B cell (primary cell): Measurements from ENCODE around the gene HIVEP1. TPM values are rescaled to one million over a fixed set of nuclear protein-coding genes. Genes with fewer than 3 reads are reported as not detected.

Experiments used
- ATAC-seq: fragments of 200-7000 bp; cut with Tn5 transposase; one replicate; pipeline ENCODE4 v1.10.0; 2021; ENCODE audit warnings: low read depth, mild to moderate bottlenecking, moderate number of reproducible peaks, moderate library complexity
- CTCF ChIA-PET: fragments of 350-600 bp; sonication (Branson Sonifier 250); formaldehyde crosslinking; loops from one replicate; lab custom pipeline; 2021; ENCODE audit warnings: antibody characterized with exemption, inconsistent platforms; lab: Charles Lee
- POLR2A ChIA-PET: fragments of 350-600 bp; sonication (Branson Sonifier 250); formaldehyde crosslinking; loops from one replicate; lab custom pipeline; 2021; ENCODE audit warnings: antibody characterized with exemption; lab: Charles Lee
- DNase-seq: peaks from one replicate; pipeline ENCODE4 v3.0.0; 2013
- H2AFZ ChIP-seq: 2 replicates; pipeline ENCODE4 v1.6.1; 2012; ENCODE audit warnings: mild to moderate bottlenecking, low read depth, low read length; ENCODE audit not compliant: insufficient read depth, poor library complexity, severe bottlenecking
- H3K27ac ChIP-seq, 2 donors: 1 replicate in 1 of 2; 2 replicates in 1 of 2; pipeline ENCODE4 v1.5.1; 2012 to 2013; ENCODE audit warnings: low read length in 2 of 2, mild to moderate bottlenecking in 2 of 2, moderate library complexity in 1 of 2
- H3K27me3 ChIP-seq, 4 experiments: fragments of 200-600 bp in 1 of 4; sonication (generic) in 1 of 4; replicated peaks in 1 of 4; 1 replicate in 2 of 4; 2 replicates in 2 of 4; pipeline versions ENCODE4 v1.6.1 to v1.7.0; 2013 to 2016; ENCODE audit warnings: low read length in 3 of 4, mild to moderate bottlenecking in 2 of 4, mixed read lengths in 1 of 4, moderate library complexity in 1 of 4; ENCODE audit not compliant: insufficient read depth in 4 of 4, control insufficient read depth in 3 of 4; ENCODE audit errors: control extremely low read depth in 1 of 4
- H3K36me3 ChIP-seq, 2 experiments: replicated peaks in 1 of 2; 1 replicate in 1 of 2; 2 replicates in 1 of 2; pipeline versions ENCODE4 v1.6.1 to v1.7.1; 2013; ENCODE audit warnings: low read length in 1 of 2; ENCODE audit not compliant: insufficient read depth in 2 of 2, control insufficient read depth in 1 of 2; ENCODE audit errors: control extremely low read depth in 1 of 2, extremely low read depth in 1 of 2
- H3K4me1 ChIP-seq, 2 donors: fragments of 200-600 bp in 1 of 2; sonication (generic) in 1 of 2; 1 replicate in 1 of 2; 2 replicates in 1 of 2; pipeline versions ENCODE4 v1.5.1 to v1.6.1; 2013 to 2017; ENCODE audit warnings: low read length in 2 of 2; ENCODE audit not compliant: control insufficient read depth in 2 of 2, insufficient read depth in 2 of 2
- H3K4me2 ChIP-seq: replicated peaks from 2 replicates; pipeline ENCODE3; 2012; ENCODE audit warnings: mild to moderate bottlenecking, low read depth, low read length; ENCODE audit not compliant: poor library complexity, severe bottlenecking
- H3K4me3 ChIP-seq, 5 experiments: fragments of 200-600 bp in 1 of 5; sonication (generic) in 1 of 5; 1 replicate in 3 of 5; 2 replicates in 2 of 5; pipeline versions ENCODE4 v1.5.1 to v1.7.0; 2011 to 2016; ENCODE audit warnings: low read length in 4 of 5, mild to moderate bottlenecking in 4 of 5, low read depth in 2 of 5, control low read depth in 1 of 5, moderate library complexity in 1 of 5; ENCODE audit not compliant: insufficient read depth in 1 of 5; ENCODE audit errors: control extremely low read depth in 1 of 5, extremely low read depth in 1 of 5
- H3K79me2 ChIP-seq: fragments of 200-600 bp; sonication (generic); one replicate; pipeline ENCODE4 v1.6.0; 2016; ENCODE audit warnings: low read length; ENCODE audit not compliant: control insufficient read depth, insufficient read depth
- H3K9ac ChIP-seq: fragments of 200-600 bp; sonication (generic); 2 replicates; pipeline ENCODE4 v1.6.1; 2017; ENCODE audit warnings: mild to moderate bottlenecking, low read length, moderate library complexity
- H3K9me3 ChIP-seq, 3 donors: one replicate each; pipeline versions ENCODE4 v1.6.1 to v1.7.1; 2013; ENCODE audit warnings: low read length in 2 of 3; ENCODE audit not compliant: control insufficient read depth in 2 of 3, insufficient read depth in 1 of 3; ENCODE audit errors: control extremely low read depth in 1 of 3
- H4K20me1 ChIP-seq: 2 replicates; pipeline ENCODE4 v1.6.0; 2012; ENCODE audit warnings: mild to moderate bottlenecking, low read length; ENCODE audit not compliant: insufficient read depth, control insufficient read depth, poor library complexity, severe bottlenecking
- H3K27ac Mint-ChIP-seq: one replicate; pipeline ENCODE4 v1.8.0; 2021; ENCODE audit warnings: mixed read lengths
- H3K27me3 Mint-ChIP-seq: one replicate; pipeline ENCODE4 v1.8.0; 2021; ENCODE audit warnings: mixed read lengths
- H3K4me1 Mint-ChIP-seq: one replicate; pipeline ENCODE4 v1.8.0; 2021; ENCODE audit warnings: mixed read lengths
- H3K4me3 Mint-ChIP-seq: one replicate; pipeline ENCODE4 v1.8.0; 2021; ENCODE audit warnings: mixed read lengths
- H3K9me3 Mint-ChIP-seq: one replicate; pipeline ENCODE4 v1.8.0; 2022; ENCODE audit warnings: mixed read lengths; ENCODE audit not compliant: insufficient read depth
- CTCF ChIP-seq: fragments of 200-600 bp; IDR thresholded peaks from one replicate; pipeline ENCODE4 v1.8.0; 2022; ENCODE audit warnings: antibody characterized with exemption, mild to moderate bottlenecking
- EZH2 ChIP-seq: IDR thresholded peaks from 2 replicates; pipeline ENCODE4 v1.6.1; 2012; ENCODE audit warnings: borderline replicate concordance, low read depth, mild to moderate bottlenecking, moderate library complexity, low read length; ENCODE audit not compliant: insufficient read depth, poor library complexity, severe bottlenecking
- WGBS: methylation state at CpG from one replicate; pipeline ENCODE4 v1.1.5; 2013; ENCODE audit warnings: missing lambda C conversion rate; ENCODE audit not compliant: insufficient coverage; 5-methylcytosine and 5-hydroxymethylcytosine counted together
- intact Hi-C: fragments of 100-400 bp; cut with micrococcal nuclease; formaldehyde crosslinking; loops from one replicate; pipeline ENCODE4 v1.10.0; 2022
- polyA plus RNA-seq: library from polyadenylated mRNA; depleted of rRNA; stranded (reverse); fragments of >200 nt; gene quantifications from 2 replicates; pipeline ENCODE4 v1.2.3, GENCODE V29; 2012
- total RNA-seq, 2 donors: library from RNA; stranded (reverse); fragments of 120-200 nt in 1 of 2; gene quantifications; 1 replicate in 1 of 2; 2 replicates in 1 of 2; pipeline versions ENCODE4 v1.2.3 to v1.2.4, GENCODE V29; 2013 to 2022

HIVEP1 gene
- total and polyA plus RNA-seq, 2 donors (not counting 1 experiment from before 2014, with no cell fraction given): 11.3 to 96.5 TPM

GRCh38 chr6:12096342-12096741, 84.2 kb downstream of the HIVEP1 start:
- H3K9me3 ChIP-seq: peaks cover 0 to 3% (median 0%) of the 10 kb centered on the region in 3 donors
- CTCF ChIA-PET: no interaction called here
- H4K20me1 ChIP-seq: peaks cover 6% of the 10 kb centered on the region
- no peak for ATAC-seq
- peaks cover 12% of the 10 kb centered on the region for H3K79me2 ChIP-seq
- no peak overlapping the region for H3K4me2 ChIP-seq
- no peak for TF ChIP-seq EZH2
- no peak for TF ChIP-seq CTCF
- POLR2A ChIA-PET: no interaction called here
- H3K27me3 ChIP-seq: no peaks in the 10 kb centered on the region
- Mint-ChIP-seq H3K27ac (no peak overlapping the region), H3K4me1 (peaks cover 16% of the 10 kb centered on the region), H3K27me3 (no peaks in the 10 kb centered on the region), H3K9me3 (no peaks in the 10 kb centered on the region), H3K4me3 (no peak overlapping the region)
- intact Hi-C loops: no loop called here
- no peak overlapping the region for H2AFZ ChIP-seq
- H3K9ac ChIP-seq: no peak overlapping the region
- H3K4me3 ChIP-seq: no peak overlapping the region
- no peaks in the 10 kb centered on the region for H3K36me3 ChIP-seq
- no CpG with 5 or more reads among the region's 3 CpGs for WGBS
- H3K4me1 ChIP-seq: peaks cover 0 to 3% of the 10 kb centered on the region in 2 donors
- DNase-seq: no peak
- no peak overlapping the region for H3K27ac ChIP-seq

GRCh38 chr6:12097791-12098190, 85.7 kb downstream of the HIVEP1 start:
- TF ChIP-seq EZH2 (no peak), CTCF (no peak)
- Histone ChIP-seq H3K4me2 (no peak overlapping the region), H3K27ac (no peak overlapping the region), H3K36me3 (no peaks in the 10 kb centered on the region), H2AFZ (no peak overlapping the region), H4K20me1 (peaks cover 6% of the 10 kb centered on the region), H3K27me3 (no peaks in the 10 kb centered on the region), H3K4me1 (peaks cover 0 to 3% of the 10 kb centered on the region in 2 donors), H3K9ac (no peak overlapping the region), H3K4me3 (no peak overlapping the region), H3K9me3 (peaks cover 0 to under 1% (median 0%) of the 10 kb centered on the region in 3 donors), H3K79me2 (peaks cover 12% of the 10 kb centered on the region)
- no peak for ATAC-seq
- Mint-ChIP-seq H3K27ac (no peak overlapping the region), H3K4me1 (peaks cover 28% of the 10 kb centered on the region), H3K9me3 (no peaks in the 10 kb centered on the region), H3K4me3 (no peak overlapping the region), H3K27me3 (no peaks in the 10 kb centered on the region)
- ChIA-PET CTCF (interaction anchor here (0.7 kb wide), 2 partner anchors 38 to 445 kb away, joined by 3 read pairs; no protein-coding TSS in a partner anchor), POLR2A (no interaction called here)
- no peak for DNase-seq
- intact Hi-C loops: no loop called here
